HEK293T (cell line): ENCODE data around the gene AQP11.
"Not testable (repeated sequence)": the region's sequence is repeated elsewhere in the genome, so short reads cannot be mapped to it uniquely, and the experiment has no call there.

ENCODE experiments used
- CTCF ChIA-PET: fragments of 350-600 bp; formaldehyde crosslinking; extraction: SDS; loops from one replicate; lab custom pipeline; 2021; ENCODE audit warnings: antibody characterized with exemption, inconsistent platforms; lab: Yijun Ruan, JAX
- POLR2A ChIA-PET: fragments of 350-600 bp; formaldehyde crosslinking; extraction: SDS; loops from one replicate; lab custom pipeline; 2020; ENCODE audit warnings: antibody characterized with exemption, inconsistent platforms; lab: Yijun Ruan, JAX
- DNase-seq: peaks from one replicate; pipeline ENCODE4 v3.0.0; 2012; ENCODE audit warnings: mixed read lengths; ENCODE audit errors: extremely low spot score
- ARNT ChIP-seq: fragments of 450-650 bp; IDR thresholded peaks from 2 replicates; pipeline ENCODE4 v1.6.1; 2017; ENCODE audit warnings: mild to moderate bottlenecking
- BHLHE40 ChIP-seq: fragments of 450-650 bp; IDR thresholded peaks from 2 replicates; pipeline ENCODE4 v1.6.1; 2016; ENCODE audit warnings: mild to moderate bottlenecking, moderate library complexity, borderline replicate concordance
- CTBP1 ChIP-seq: fragments of 450-650 bp; IDR thresholded peaks from 2 replicates; pipeline ENCODE4 v1.6.1; 2016; ENCODE audit warnings: borderline replicate concordance
- ELF4 ChIP-seq: fragments of 450-650 bp; IDR thresholded peaks from 2 replicates; pipeline ENCODE4 v1.6.1; 2017; ENCODE audit warnings: antibody characterized with exemption
- FOXA1 ChIP-seq: fragments of 450-650 bp; IDR thresholded peaks from 2 replicates; pipeline ENCODE4 v1.6.1; 2016; ENCODE audit warnings: mild to moderate bottlenecking
- FOXK2 ChIP-seq: fragments of 450-650 bp; IDR thresholded peaks from 2 replicates; pipeline ENCODE4 v1.6.1; 2016; ENCODE audit warnings: mild to moderate bottlenecking
- FOXM1 ChIP-seq: fragments of 450-650 bp; IDR thresholded peaks from 2 replicates; pipeline ENCODE4 v1.6.1; 2017; ENCODE audit warnings: mild to moderate bottlenecking, borderline replicate concordance
- HDGF ChIP-seq: fragments of 450-650 bp; IDR thresholded peaks from 2 replicates; pipeline ENCODE4 v1.6.1; 2017; ENCODE audit warnings: antibody characterized with exemption, borderline replicate concordance
- L3MBTL2 ChIP-seq: fragments of 450-650 bp; conservative IDR thresholded peaks from 2 replicates; pipeline ENCODE4 v1.6.1; 2016; ENCODE audit warnings: mild to moderate bottlenecking
- LEF1 ChIP-seq: fragments of 450-650 bp; IDR thresholded peaks from 2 replicates; pipeline ENCODE4 v1.6.1; 2017; ENCODE audit warnings: mild to moderate bottlenecking, borderline replicate concordance
- NFRKB ChIP-seq: fragments of 450-650 bp; IDR thresholded peaks from 2 replicates; pipeline ENCODE4 v1.6.1; 2016; ENCODE audit warnings: mild to moderate bottlenecking, moderate library complexity
- SP1 ChIP-seq: fragments of 450-650 bp; IDR thresholded peaks from 2 replicates; pipeline ENCODE4 v1.6.1; 2017
- SUZ12 ChIP-seq: fragments of 450-650 bp; IDR thresholded peaks from 2 replicates; pipeline ENCODE4 v1.6.1; 2016; ENCODE audit warnings: mild to moderate bottlenecking
- TARDBP ChIP-seq: fragments of 450-650 bp; IDR thresholded peaks from 2 replicates; pipeline ENCODE4 v1.6.1; 2016
- ZNF384 ChIP-seq: fragments of 450-650 bp; IDR thresholded peaks from 2 replicates; pipeline ENCODE4 v1.6.1; 2016
- TF ChIP-seq, protein P1 (sequence below): fragments of 450-650 bp; IDR thresholded peaks from 2 replicates; pipeline ENCODE4 v1.6.1; 2016

Gene AQP11, protein sequence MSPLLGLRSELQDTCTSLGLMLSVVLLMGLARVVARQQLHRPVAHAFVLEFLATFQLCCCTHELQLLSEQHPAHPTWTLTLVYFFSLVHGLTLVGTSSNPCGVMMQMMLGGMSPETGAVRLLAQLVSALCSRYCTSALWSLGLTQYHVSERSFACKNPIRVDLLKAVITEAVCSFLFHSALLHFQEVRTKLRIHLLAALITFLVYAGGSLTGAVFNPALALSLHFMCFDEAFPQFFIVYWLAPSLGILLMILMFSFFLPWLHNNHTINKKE

DNA sequence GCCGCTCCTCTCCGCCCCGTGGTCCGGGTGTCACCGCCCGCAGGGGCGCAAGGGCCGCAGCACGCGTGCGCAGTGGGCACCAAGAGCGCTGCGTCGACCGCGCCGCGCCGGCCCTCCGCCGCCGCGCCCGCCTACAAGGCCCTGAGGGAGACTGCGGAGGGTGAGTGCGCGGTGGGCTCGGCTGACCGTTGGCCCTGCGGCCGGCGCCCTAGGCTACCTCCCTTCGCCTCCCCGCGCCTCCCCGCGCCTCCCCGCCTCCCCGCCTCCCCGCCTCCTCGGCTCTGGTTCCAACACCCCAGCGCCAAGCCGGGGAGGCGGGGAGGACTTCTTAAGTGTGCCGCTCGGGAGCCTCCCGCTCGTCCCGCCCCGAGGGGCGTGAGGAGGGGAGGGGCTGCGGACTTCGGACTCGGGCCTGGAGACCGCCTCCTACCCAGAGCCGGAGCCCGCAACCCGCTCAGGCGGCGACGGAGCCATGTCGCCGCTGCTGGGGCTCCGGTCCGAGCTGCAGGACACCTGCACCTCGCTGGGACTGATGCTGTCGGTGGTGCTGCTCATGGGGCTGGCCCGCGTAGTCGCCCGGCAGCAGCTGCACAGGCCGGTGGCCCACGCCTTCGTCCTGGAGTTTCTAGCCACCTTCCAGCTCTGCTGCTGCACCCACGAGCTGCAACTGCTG is at the start of gene AQP11:
Gene AQP11 (plus strand): TSS at position 433 of the 673 bp plus-strand sequence. CDS start 40 bp downstream, at position 473.
- peak; percentile 91 for DNase-seq
- CTCF ChIA-PET, result no interaction called here
- POLR2A ChIA-PET, result interaction anchor here (1.4 kb wide), 1 partner anchor 48 kb away, joined by 3 read pairs; the partner anchor contains the start of gene CLNS1A
- TF ChIP-seq NFRKB, result no peak
- no peak for TF ChIP-seq ZNF384
- no peak for TF ChIP-seq BHLHE40

DNA sequence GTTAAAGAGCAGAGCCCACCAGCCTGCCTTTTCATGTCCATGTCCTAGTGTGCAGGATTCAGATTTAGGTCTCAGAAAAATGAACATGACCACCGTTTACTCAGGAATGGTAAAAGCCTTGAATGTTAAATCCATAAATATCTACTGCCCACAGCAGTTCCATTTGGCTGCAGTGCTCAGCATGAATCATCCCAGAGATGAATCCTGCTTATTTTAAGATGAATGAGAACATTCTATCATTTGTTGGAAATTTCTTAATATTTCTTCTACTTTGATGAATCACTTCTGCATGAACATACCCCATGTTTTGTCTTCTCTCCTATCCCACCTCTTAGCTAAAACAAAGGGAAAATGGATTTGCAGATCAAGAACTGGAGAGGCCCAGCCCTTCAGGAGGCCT is 47.5 kb upstream of the AQP11 start:
- CTCF ChIA-PET, result no interaction called here
- TF ChIP-seq NFRKB, result no peak
- POLR2A ChIA-PET, result no interaction called here
- DNase-seq, result no peak

DNA sequence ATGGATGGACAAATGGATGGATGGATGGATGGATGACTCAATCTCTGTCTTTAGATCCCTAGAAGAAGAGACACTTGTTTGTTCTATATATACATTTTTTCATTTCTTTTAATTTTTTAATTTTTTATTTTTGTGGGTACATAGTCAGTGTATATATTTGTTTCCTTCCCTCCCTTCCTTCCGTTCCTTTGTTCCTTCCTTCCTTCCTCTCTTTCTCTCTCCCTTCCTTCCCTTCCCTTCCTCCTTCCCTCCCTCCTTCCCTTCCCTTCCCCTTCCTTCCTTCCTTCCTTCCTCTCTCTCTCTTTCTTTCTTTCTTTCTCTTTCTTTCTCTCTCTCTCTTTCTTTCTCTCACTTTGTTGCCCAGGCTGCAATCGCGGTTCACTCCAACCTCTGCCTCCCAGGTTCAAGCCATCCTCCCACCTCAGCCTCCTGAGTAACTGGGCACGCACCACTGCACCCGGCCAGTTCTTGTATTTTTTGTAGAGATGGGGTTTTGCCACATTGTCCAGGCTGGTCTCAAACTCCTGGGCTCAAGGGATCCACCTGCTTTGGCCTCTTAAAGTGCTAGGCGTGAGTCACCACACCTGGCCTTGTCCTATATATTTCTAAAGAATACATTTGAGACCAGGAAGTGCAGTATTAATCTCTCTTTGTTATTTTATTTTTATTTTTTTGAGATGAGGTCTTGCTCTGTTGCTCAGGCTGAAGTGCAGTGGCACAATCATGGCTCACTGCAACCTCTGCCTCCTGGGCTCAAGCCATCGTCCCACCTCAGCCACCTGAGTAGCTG is 42.5 kb upstream of the AQP11 start:
- POLR2A ChIA-PET, result no interaction called here
- CTCF ChIA-PET, result interaction anchor here (1.0 to 2.2 kb wide), 3 partner anchors 76 to 420 kb away, joined by 7 to 19 read pairs (median 10); partner anchors contain the start of gene MYO7A
- no peak for DNase-seq
- TF ChIP-seq NFRKB, result no peak
- no peak for TF ChIP-seq FOXM1
- TF ChIP-seq CTBP1, result no peak

DNA sequence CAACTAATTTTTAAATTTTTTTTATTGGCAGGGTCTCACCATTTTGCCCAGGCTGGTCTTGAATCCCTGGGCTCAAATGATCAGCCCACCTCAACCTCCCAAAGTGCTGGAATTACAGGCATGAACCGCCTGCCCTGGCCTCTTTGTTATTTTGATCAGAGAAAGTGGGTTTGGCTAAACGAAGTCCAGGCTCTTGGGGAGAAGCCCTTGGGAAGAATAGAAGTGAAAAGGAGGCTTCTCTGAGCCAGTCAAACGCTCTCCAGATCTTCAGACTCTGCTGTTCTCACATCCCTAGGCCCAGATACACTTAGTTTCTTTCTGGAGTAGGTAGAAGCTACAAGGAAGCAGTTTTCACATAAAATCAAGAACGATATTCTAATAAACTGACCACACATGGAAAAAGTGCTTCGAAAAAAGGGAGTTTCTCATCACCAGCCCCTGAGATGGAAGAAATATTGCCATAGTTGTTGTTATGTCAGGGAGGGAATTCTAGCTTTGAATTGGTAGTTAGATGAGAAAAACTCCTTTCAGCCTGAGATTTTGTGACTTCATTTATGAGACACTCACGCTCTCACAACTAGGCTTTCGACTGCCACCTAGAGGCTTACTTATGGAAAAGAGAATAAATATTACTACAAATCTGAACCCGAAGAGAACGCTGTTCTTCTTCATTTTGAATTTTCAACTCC is 41.7 kb upstream of the AQP11 start:
- CTCF ChIA-PET, result interaction anchor here (0.6 to 2.2 kb wide), 9 partner anchors 8 to 421 kb away, joined by 3 to 19 read pairs (median 4); partner anchors contain the start of gene MYO7A
- DNase-seq, result peak; percentile 62
- no peak for TF ChIP-seq LEF1
- TF ChIP-seq SP1, result no peak
- no peak for TF ChIP-seq ZNF384
- TF ChIP-seq SUZ12, result no peak
- TF ChIP-seq FOXK2, result no peak
- TF ChIP-seq CTBP1, result no peak
- TF ChIP-seq, protein P1, sequence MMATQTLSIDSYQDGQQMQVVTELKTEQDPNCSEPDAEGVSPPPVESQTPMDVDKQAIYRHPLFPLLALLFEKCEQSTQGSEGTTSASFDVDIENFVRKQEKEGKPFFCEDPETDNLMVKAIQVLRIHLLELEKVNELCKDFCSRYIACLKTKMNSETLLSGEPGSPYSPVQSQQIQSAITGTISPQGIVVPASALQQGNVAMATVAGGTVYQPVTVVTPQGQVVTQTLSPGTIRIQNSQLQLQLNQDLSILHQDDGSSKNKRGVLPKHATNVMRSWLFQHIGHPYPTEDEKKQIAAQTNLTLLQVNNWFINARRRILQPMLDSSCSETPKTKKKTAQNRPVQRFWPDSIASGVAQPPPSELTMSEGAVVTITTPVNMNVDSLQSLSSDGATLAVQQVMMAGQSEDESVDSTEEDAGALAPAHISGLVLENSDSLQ, result no peak
- TF ChIP-seq HDGF, result no peak
- no peak for TF ChIP-seq FOXM1
- TF ChIP-seq BHLHE40, result no peak
- TF ChIP-seq NFRKB, result no peak
- no peak for TF ChIP-seq L3MBTL2
- TF ChIP-seq TARDBP, result no peak
- TF ChIP-seq FOXA1, result no peak
- no peak for TF ChIP-seq ELF4
- TF ChIP-seq ARNT, result no peak
- POLR2A ChIA-PET, result no interaction called here

DNA sequence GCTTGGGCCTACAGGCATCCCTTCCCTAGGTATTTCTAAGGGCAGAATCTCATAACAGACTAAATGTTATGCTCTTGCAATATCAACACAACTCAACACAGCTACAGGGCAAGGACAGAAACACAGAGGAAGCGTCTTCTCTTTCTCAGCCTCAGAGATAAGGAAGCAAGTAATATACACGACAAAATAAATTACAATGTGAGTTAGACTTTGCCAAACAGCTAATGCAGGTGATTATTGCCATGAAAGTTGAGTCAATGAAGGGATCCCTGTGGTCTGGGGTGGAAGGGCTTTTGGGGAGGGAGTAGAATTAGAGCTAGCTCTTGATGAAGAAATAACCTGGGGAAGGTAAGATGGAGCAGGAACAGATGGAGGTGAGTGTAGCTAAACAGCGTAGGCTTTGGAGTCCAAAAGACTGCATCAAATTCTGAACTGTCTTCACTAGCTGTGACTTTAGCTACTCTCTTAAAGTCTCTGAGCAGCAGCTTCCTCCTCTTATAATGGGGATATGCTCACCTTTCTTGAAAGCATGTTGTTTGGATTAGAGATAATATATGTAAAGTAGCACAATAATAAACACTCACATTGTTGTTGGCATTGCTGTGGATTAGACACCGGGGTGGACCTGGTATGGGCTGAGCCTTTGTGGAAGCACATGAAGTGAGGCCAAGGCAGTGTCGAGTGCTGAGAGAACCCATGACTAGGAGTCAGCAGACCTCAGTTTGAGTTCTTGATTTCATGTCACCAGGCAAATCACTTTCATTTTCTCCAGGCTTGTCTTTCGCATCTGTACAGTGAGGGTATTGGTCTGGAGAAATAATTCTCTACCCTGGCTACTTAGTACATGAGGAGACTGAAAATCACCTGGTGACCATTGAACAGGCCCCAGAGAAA is 41.0 kb upstream of the AQP11 start:
- TF ChIP-seq LEF1 (no peak), ARNT (no peak)
- ChIA-PET POLR2A (interaction anchor here (0.9 kb wide), 1 partner anchor 78 kb away, joined by 3 read pairs; no protein-coding TSS in a partner anchor), CTCF (interaction anchor here (0.6 to 2.2 kb wide), 10 partner anchors 8 to 421 kb away, joined by 3 to 19 read pairs (median 4); partner anchors contain the start of gene MYO7A)
- no peak for DNase-seq

DNA sequence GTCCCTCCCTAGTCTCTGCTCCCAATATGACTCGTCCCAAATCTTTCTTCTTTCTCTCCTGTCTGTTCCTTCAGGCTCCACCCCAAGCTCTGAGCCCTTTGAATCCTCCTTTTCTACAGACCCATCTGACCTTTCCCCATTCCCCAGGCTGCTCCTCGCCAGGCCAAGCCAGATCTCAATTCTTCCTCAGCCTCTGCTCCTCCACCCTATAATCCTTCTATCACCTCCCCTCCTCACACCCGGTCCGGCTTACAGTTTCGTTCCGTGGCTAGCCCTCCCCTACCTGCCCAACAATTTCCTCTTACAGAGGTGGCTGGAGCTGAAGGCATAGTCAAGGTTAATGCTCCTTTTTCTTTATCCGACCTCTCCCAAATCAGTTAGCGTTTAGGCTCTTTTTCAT is 38.3 kb upstream of the AQP11 start:
- CTCF ChIA-PET, DNase-seq, POLR2A ChIA-PET: not testable (repeated sequence)

DNA sequence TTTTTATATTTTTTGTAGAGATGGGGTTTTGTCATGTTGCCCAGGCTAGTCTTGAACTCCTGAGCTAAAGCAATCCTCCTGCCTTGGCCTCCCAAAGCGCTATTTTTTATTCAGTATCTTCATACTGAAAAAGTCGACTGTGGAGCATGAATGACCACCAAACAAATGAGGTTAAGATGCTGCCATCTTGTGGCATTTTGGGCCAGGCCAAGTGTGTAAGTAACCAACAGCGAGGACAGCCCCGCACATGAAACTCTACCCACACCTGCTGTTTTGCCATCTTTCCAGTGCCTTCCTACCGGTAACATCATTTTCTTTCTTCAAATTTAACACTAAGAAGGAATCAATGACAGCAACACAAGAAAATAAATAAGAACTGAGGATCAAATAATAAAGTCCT is 32.2 kb upstream of the AQP11 start:
- DNase-seq, result peak; percentile 23
- ChIA-PET CTCF (interaction anchor here (0.6 to 1.2 kb wide), 3 partner anchors 9 to 475 kb away, joined by 3 to 4 read pairs (median 3); no protein-coding TSS in a partner anchor), POLR2A (no interaction called here)
- no peak for TF ChIP-seq L3MBTL2
- TF ChIP-seq SUZ12, result no peak
- TF ChIP-seq, protein P1, result no peak
- TF ChIP-seq TARDBP, result no peak
- no peak for TF ChIP-seq SP1
- TF ChIP-seq HDGF, result no peak
- TF ChIP-seq NFRKB, result no peak
- no peak for TF ChIP-seq FOXA1
- no peak for TF ChIP-seq BHLHE40
- TF ChIP-seq FOXK2, result no peak
